NCI-H82 treated with DMSO at 0.1 percent for 48 hours (cell line): ENCODE measurements around the gene AGMAT.

Source experiments
- DNase-seq: peaks from one replicate; lab custom pipeline; 2025; ENCODE audit not compliant: unreplicated experiment; lab: John Stamatoyannopoulos, UW

Gene AGMAT

DNA sequence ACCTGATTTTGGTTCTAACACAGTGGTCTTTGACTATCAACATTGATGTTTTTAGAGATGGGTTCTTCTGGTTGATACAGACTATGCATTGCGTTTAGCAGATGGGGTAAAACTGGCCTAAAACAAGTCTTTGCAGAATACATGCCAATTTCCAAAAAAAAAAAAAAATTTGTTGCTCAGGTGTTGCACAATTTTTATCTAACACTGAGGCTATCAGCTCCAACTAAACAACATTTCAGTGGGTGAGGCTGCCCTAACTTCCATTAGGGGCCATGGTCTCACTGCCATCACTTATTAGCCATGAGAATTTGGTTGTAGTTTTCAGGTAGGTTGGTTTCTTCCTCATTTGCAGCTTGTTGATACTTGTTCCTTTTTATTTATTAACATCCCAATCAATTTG is 14.0 kb downstream of the AGMAT start:
- DNase-seq: no peak

DNA sequence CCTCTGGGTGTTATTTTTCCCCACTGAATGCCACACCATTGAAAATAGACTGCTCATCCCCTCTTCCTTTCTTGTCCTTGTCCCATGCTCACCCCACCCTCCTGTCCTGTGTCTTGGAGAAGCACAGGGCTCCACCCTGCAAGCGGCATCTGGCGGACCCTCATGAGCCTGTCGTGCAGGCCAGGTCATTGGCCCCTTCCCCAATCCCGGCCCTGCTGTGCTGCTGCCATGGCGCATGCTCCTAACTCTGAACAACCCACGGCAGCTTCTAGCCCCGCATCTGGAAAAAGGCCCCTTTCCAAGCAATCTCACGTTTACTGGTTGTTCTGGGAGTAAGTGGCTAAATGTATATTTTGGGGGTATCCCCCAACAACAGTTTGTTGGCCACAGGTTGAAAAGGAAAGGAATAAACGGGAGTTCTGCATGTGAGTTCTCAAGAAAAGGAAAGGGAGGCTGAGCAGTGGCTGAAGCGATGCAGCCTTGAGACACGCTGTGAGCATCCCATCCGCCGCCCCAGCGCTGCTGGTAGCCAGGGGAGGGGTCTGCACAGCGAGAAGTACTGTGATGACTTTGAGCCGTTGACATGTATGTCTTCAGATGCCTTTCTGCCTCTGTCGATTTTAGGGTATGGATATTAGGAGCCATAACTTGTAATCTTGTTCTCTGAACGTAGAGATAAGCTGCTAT is 16.3 kb downstream of the AGMAT start:
- DNase-seq: no peak

DNA sequence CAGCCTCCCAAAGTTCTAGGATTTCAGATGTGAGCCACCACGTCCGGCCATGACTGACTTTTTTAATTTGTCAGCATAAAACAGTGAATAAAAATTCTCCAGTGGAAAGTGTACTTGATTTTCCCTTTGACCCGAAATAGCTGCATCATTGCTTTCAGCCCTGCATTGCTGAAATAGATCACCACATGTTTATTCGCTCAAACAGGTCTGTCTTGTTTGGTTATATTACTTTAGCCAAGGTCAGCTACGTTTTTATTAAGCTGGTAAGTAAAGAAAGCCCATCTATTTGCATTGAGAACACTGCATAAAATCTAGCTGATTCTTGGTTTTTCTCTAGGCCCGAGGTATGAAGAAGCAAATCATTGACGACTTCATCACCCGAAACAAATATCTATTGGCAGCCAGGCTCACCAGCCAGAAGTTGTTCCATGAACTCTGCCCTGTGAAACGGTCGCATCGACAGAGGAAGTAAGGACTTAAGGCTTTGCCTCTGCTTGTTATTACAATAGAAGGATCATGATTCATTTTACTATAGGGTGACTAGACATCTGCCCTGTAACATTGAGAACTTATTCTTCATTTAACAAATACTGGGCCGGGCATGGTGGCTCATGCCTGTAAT is 25.6 kb downstream of the AGMAT start:
- no peak for DNase-seq

DNA sequence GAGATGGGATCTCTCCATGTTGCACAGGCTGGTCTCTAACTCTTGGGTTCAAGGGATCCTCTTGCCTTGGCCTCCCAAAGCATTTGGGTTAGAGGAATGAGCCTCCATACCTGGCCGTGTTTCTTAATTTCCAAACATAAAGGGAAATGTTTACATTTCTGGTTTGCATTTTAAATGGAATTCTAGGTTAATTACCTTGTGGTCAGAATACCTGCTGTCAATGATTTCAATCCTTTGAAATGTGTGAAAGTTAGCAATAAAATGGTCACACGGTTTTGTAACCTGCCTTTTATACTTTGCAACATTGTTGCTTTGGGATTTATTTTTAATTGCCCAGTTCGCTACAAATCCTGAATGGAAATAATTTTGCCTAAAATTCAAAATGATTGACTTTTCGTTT is 26.3 kb downstream of the AGMAT start:
- DNase-seq: no peak

DNA sequence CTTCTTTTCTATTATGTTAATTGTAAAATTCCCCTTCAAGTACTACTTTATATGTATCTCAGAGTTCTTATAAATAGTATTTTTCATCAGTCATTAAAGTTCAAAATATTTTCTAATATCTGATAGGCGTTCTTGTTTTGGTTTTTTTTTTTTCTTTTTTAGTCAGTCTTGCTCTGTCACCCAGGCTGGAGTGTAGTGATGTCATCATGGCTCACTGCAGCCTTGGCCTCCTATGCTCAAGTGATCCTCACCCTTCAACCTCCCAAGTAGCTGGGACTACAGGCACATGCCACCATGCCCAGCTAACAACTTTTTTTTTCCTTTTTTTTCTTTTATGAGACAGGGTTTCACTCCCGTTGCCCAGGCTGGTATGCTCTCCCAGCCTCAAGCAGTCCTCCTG is 27.3 kb downstream of the AGMAT start:
- no peak for DNase-seq

DNA sequence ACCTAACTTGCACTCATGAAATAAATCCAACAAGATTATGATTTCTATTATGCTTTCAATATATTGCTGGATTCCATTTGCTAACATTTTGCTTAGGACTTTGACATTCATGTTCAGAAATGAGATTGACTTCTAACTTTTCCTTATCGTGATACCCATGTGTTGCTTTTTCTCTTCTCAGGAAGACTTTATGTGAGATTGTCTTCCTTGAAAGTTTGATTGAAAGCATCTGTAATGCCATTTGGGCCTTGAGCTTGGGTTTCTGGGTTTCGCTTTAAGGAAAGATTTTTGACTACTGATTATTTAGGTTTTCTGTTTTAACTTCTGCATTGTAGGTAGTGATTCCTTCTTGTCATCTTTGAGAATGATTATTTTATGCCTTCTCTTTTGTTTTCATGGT is 27.8 kb downstream of the AGMAT start:
- no peak for DNase-seq

DNA sequence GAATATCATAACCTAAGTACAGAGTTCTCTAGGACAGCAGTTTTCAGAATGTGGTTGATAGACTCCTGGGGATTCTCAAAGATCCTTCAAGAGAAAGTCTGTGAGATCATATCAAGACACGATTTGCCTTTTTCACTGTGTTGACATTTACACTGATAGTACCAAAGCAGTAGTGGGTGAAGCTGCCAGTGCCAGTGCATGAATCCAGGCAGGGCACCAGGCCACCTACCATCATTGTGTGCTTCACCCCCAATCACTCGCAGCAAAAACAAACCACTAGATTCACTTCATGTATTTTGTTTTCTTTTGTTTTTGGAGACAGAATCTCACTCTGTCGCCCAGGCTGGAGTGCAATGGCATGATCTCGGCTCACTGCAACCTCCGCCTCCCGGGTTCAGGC is 34.3 kb downstream of the AGMAT start:
- no peak for DNase-seq

DNA sequence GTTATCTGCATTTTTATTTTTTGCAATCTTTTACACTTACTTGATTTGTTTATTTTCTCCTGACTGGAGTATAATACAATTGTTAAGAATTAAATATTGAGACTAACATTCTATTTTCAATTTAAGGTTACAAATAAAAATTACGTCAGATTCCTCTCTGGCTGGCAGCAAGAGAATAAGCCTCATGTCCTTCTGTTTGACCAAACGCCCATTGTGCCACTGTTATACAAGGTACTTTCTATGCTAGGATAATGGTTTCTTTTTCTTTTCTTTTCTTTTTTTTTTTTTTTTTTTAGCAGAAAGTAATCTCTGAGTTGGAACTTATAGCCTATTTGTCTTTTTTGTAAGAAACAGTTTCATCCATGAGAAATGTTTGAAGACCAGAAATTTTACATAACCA is 38.2 kb downstream of the AGMAT start:
- DNase-seq: no peak

DNA sequence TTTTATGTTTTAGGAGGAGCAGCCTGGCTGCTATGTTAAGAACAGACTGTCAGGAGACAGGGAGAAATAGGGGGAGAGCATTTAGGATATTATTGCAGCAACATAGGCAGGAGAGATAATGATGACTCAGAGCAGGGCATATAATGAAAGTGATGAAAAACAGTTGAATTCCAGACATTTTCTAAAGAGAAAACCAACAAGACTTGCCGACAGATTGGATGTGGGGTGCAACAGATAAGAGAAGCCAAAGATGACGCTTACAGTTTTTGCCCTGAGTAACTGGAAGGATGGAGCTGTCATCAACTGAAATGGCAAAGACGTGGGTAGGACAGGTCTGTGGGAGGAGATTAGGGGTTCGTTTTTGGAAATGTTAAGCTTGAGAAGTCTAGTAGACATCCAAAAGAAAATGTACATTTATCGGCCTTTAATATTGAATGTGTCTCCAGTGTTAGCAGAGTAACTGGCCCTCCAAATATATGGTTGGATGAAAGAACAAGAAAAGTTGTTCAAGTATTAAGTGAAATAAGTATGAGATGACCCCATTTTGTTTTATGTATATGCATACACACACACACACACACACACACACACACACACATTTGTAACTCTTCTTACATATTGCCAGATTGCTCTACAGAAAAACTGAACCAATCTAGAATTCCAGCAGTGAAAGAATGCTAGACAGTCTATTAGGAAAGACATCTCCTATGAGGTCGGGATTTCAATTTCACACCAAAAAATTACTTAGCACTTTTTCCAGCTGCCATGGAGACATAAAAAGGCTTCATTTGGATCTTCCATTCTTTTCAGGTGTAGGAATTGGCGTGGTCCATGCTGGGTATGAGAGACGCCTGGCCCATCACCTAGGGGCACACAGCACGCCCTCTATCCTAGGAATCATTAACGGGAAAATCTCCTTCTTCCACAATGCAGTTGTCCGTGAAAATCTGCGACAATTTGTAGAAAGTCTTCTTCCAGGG is 41.0 kb downstream of the AGMAT start:
- no peak for DNase-seq

DNA sequence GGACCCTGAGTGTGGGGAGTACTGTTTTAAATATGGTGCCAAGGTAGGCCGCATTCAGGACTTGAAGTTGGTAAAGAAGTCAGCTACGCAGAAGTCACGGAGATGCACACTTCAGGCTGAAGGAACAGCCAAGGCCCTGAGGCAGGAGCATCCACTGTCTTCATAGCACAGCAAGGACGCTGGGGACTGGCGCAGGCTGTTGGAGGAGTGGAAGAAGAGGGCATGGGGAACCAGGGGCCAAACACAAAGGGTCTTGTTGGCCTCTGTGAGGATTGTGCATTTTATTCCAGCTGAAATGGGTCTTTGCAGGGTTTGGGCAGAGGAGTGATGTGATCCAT is 41.6 kb downstream of the AGMAT start:
- DNase-seq: no peak

DNA sequence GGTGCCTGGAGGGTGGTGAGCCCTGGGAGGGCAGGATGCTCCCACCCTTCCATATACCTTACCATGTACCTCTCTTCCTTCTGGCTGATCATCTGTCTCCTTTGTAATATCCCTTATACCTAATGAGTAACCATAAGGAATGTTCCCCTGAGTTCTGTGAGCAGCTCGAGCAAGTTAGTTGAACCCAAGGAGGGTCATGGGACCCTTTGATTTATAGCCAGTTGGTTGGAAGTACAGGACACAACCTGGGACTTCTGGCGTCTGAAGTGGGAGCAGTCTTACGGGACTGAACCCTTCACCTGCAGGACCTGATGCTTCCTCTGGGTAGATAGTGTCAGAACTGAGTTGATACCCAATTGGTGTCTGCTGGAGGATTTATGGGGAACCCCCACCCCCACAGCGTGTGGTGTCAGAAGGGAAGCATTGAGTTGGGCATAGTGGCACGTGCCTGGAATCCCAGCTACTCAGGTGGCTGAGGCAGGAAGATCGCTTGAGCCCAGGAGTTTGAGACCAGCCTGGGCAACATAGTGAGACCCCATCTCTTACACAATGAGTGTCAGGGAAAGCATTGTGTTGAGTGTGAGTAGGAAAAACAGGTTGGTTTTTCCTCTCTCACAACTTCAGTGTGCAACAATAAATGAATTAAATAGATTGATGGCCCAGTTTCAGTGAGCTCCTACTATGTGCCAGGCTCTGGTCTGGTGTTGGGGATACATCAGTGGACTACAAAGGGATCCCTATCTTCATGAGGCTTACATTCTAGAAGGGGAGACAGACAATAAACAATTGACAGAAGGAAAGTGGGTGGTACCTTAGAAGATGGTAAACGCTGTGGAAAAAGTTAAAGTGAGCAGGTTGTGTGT is 42.2 kb downstream of the AGMAT start:
- no peak for DNase-seq

DNA sequence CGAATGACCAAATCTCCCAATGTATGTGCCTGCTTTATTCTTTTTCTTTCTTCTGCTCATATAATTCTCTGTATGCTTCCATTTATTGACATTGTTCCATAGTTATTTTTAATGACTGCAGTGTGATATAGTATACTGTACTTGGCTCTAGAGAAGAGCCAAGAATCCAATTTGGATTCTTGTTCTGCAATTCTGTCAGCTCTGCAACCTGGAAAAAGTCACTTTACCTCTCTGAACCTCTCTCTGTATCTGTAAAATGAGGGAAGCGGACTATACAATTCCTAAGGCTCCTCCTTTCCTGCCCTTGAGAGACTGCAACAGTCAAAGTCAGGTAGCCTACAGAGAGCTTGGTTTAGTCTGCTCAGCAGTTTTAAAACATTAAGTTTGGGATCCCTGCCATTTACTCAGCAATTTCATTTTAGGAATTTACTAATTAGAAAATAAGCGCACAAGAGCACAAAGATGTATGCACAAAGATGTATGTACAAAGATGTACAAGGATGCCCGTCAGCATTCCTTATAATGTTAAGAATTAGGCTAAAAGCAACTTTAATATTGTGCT is 43.5 kb downstream of the AGMAT start:
- no peak for DNase-seq

DNA sequence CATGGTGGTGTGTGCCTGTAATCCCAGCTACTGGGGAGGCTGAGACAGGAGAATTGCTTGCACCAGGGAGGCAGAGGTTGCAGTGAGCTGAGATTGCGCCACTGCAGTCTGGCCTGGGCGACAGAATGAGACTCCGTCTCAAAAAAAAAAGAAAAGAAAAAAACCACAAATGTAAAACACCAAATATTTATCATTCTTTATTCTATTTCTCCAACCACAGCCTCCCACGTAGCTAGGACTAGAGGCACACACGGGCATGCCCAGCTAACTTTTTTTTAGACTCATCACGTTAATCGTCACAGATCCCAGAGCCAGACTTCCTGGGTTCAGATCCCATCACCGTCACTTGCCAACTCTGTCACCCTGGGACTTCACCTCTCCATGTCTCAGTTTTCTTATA is 44.7 kb downstream of the AGMAT start:
- DNase-seq: no peak

DNA sequence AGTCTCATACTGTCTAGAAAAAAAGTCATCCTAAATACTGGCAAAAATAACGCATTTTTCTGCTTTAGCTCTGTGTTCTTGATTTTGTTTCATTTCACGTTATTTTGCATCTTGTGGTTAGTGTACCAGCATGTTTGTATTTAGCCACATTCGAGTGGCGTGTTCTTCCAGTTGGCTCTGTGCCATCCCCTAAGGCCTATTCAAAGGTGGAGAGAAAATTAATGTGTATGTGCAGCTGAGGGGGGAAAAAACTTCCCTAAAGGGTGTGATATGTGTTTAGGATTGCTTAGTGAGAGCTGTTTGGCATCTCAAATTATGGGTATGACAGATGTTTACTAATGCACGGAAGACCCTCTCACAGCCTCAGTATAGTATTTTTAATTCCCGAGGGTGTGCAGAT is 46.1 kb downstream of the AGMAT start:
- DNase-seq: no peak

DNA sequence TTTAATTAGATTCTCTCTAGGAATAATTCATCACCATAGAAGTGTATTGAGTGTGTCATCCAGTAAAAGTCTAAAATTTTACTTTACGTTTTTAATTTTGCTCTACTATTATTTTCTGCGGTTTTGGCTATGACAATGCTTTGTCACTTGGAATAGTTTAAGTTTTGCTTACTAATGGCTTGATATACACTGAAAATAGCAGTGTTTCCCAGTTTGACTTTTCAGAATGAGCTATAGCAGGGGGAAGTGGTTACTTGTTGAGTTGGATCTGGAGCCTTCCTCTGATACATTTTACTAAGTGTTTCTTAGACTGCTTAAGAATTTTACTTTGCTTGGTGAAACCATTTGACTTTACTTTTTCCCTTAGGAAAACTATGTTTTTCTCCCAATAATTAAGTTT is 53.2 kb downstream of the AGMAT start:
- DNase-seq: no peak

DNA sequence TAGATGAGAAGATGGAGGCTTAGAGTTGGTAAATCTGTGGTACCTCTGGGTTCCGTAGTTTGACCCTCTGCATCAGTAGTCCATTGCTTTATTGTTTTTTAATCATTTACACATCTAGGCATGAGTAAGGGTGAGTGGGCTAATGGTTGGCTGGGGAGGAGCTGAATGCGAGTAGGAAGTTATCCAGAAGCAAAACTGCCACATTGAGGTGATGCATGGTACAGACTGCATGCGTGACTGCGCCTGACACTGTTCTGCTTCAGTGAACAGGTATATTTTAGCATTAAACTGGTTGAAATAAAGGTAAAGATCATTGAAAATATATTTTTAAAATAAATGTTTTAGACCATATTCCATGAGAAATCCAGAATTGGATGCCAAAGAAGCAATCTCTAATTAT is 53.8 kb downstream of the AGMAT start:
- no peak for DNase-seq

DNA sequence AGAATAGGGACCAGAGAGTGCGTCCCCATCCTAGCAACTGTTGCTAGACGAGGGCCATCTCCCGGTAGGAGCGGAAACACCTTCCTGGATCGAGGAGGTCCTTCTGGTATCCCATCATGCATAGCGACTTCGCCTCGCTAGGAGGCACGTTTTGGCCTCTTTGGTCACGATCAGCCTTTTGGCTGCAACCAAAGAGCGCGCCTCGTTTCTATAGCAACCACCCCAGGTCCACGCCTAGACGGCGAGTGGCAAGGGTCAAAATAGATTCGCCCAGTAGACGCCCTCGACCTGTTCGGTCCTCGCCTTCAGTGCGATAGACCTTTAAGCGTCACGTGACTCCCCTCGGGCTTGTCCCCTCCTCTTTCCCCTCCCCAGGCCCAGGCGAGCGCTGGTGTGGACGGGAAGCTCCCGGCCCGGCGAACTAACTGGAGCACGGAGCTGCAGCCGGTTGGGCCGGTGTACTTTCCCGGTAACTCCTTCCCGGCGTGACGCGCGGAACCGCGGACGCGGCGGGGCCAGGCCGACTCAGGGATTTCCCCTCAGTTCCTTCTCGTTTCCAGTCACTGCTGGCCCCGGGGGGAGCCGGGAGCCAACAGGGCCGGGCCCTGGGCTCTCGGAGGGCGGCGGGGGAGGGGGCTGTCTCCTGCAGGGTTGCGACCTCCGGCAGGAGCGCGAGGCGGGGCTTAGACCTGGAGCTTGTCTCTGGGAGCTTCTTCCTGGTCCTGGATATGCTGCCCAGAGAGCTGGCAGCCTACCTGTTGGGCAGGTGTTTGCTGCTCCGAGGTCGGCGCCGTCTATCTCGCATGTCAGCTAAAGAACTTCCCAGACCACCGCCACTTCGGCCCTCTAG is 58.1 kb downstream of the AGMAT start, which contains the start of gene DNAJC16:
DNAJC16 (plus strand) TSS at position 359 of the 850 bp plus-strand sequence. CDS start 2,258 bp downstream, outside the sequence.
- peak; percentile 99 for DNase-seq

DNA sequence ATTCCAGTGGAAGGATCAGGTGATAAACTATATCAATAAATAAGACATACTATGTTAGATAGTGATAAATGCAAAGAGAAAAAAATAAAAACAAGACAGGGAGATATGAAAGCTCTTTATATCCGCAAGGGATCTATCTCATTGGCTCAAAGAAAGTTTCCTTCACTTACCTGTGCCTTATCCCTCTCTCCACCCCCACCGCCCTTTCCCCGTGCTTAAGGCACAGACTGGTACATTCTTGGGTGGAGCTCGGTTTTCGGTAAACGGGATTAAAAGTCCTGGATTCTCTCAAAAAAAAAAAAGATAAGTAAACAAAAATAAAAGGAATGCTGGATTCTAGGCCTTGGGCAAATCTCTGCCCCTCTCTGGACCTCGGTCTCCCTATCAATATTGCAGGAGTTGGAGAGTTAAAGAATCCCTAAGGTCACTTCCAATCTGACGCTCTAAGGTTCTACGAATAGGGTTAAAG is 58.8 kb downstream of the AGMAT start:
- DNase-seq: no peak
